ENCODE results near the gene ZCCHC2.

ZCCHC2 gene

DNA sequence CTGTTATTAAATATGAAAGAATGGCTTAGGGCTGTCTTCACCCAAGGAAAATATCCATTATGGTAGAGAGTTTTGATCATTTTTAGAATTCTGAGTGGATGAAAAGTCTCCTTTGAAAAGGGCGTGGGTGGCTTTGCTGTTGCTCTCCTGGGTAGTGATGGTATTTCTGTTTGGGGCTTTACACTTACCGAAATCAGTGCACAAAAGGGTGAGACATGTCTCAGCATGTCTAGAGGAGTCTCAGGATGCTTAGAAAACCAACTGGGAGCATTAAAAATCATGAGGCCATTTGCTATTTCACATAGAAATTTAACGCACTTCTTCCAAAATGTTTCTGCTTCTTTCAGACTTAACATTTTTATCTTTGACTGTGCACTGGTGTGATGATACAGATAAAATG lies 49.6 kb downstream of the ZCCHC2 start:
- no peaks in the 10 kb centered on the region for H3K27me3 ChIP-seq (replicated peaks; ENCODE audit: control insufficient read depth, insufficient read depth, low read length, poor library complexity, severe bottlenecking)
- H3K27ac ChIP-seq (ENCODE audit: insufficient read depth, low read length, poor library complexity, severe bottlenecking) = no peak overlapping the region
- no peaks in the 10 kb centered on the region for H3K9me3 ChIP-seq (ENCODE audit: control insufficient read depth, low read length)
- DNase-seq = no peak
- peaks cover 67% of the 10 kb centered on the region for H3K36me3 ChIP-seq (ENCODE audit: control insufficient read depth, insufficient read depth, low read length)
- H3K4me1 ChIP-seq (ENCODE audit: control insufficient read depth, insufficient read depth, low read length, poor library complexity, severe bottlenecking) = no peaks in the 10 kb centered on the region
- H3K4me3 ChIP-seq (ENCODE audit: insufficient read depth, low read depth, low read length, poor library complexity, severe bottlenecking) = no peak overlapping the region

DNA sequence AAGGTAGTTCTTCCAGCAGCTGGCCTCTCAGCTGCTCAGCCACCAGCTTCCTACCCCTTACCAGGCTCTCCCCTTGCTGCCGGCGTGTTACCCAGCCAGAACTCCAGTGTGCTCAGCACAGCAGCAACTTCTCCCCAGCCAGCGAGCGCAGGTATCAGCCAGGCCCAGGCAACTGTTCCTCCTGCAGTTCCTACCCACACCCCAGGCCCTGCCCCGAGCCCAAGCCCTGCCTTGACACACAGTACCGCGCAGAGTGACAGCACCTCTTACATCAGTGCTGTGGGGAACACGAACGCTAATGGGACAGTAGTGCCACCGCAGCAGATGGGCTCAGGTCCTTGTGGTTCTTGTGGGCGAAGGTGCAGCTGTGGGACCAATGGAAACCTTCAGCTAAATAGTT lies 52.0 kb downstream of the ZCCHC2 start:
- peaks cover 78% of the 10 kb centered on the region for H3K36me3 ChIP-seq (ENCODE audit: control insufficient read depth, insufficient read depth, low read length)
- H3K27ac ChIP-seq (ENCODE audit: insufficient read depth, low read length, poor library complexity, severe bottlenecking) = no peak overlapping the region
- no peak for DNase-seq
- H3K4me1 ChIP-seq (ENCODE audit: control insufficient read depth, insufficient read depth, low read length, poor library complexity, severe bottlenecking) = no peaks in the 10 kb centered on the region
- no peaks in the 10 kb centered on the region for H3K27me3 ChIP-seq (replicated peaks; ENCODE audit: control insufficient read depth, insufficient read depth, low read length, poor library complexity, severe bottlenecking)
- H3K9me3 ChIP-seq (ENCODE audit: control insufficient read depth, low read length) = no peaks in the 10 kb centered on the region
- H3K4me3 ChIP-seq (ENCODE audit: insufficient read depth, low read depth, low read length, poor library complexity, severe bottlenecking) = no peak overlapping the region

DNA sequence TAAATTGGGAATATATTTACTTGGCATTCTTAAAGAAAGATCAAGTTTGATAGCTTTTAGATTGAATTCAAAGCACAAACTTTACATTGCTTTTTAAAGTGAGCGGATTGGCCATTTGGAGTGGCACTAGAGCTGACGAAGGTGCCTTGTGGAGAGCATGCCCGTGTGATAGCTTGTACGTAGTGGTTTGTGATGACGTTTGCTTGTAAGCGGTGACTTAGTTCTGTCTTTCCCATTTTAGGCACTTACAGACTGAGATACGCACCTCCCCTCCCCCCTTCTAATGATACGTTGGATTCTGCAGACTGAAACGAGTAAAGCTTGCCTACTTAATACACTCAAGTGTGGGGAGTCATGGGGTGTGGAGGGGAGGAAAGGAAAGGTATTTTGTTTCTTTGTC lies 53.4 kb downstream of the ZCCHC2 start:
- no peaks in the 10 kb centered on the region for H3K27me3 ChIP-seq (replicated peaks; ENCODE audit: control insufficient read depth, insufficient read depth, low read length, poor library complexity, severe bottlenecking)
- no peak for DNase-seq
- H3K4me1 ChIP-seq (ENCODE audit: control insufficient read depth, insufficient read depth, low read length, poor library complexity, severe bottlenecking) = no peaks in the 10 kb centered on the region
- H3K4me3 ChIP-seq (ENCODE audit: insufficient read depth, low read depth, low read length, poor library complexity, severe bottlenecking) = no peak overlapping the region
- no peak overlapping the region for H3K27ac ChIP-seq (ENCODE audit: insufficient read depth, low read length, poor library complexity, severe bottlenecking)
- H3K9me3 ChIP-seq (ENCODE audit: control insufficient read depth, low read length) = no peaks in the 10 kb centered on the region
- H3K36me3 ChIP-seq (ENCODE audit: control insufficient read depth, insufficient read depth, low read length) = peaks cover 65% of the 10 kb centered on the region

DNA sequence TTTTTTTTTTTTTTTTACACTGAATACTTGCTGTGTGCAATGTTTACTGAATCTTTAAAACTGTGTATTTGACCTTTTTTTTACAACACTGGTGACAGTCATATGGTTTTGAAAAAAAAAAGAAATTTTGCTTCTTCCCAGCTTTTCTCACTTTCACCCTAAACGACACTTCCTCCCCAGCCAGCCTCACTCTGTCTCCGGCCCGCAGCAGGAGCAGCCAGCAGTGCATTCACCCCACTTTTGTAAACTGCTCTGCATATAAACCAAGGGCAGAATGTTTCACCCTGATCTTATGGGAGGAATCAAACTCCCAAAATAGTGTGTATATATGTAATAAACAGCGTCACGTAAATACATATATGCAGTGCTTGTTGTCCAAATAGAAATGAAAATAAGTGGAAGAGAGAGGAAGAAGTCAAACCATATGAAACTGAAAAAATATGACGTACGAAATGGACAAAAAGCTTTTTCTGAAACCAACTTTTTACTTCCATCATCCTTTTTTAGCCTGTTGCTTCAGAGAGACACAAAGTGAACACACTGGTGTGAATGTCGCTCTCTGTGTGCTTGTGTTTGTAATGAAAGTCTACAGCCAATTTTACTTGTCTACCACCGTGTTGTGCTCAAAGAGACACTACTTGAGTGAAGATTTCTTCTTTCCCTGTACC lies 54.2 kb downstream of the ZCCHC2 start:
- no peak for DNase-seq
- H3K4me3 ChIP-seq (ENCODE audit: insufficient read depth, low read depth, low read length, poor library complexity, severe bottlenecking) = no peak overlapping the region
- H3K9me3 ChIP-seq (ENCODE audit: control insufficient read depth, low read length) = no peaks in the 10 kb centered on the region
- no peaks in the 10 kb centered on the region for H3K4me1 ChIP-seq (ENCODE audit: control insufficient read depth, insufficient read depth, low read length, poor library complexity, severe bottlenecking)
- H3K36me3 ChIP-seq (ENCODE audit: control insufficient read depth, insufficient read depth, low read length) = peaks cover 61% of the 10 kb centered on the region
- H3K27ac ChIP-seq (ENCODE audit: insufficient read depth, low read length, poor library complexity, severe bottlenecking) = no peak overlapping the region
- H3K27me3 ChIP-seq (replicated peaks; ENCODE audit: control insufficient read depth, insufficient read depth, low read length, poor library complexity, severe bottlenecking) = no peaks in the 10 kb centered on the region

DNA sequence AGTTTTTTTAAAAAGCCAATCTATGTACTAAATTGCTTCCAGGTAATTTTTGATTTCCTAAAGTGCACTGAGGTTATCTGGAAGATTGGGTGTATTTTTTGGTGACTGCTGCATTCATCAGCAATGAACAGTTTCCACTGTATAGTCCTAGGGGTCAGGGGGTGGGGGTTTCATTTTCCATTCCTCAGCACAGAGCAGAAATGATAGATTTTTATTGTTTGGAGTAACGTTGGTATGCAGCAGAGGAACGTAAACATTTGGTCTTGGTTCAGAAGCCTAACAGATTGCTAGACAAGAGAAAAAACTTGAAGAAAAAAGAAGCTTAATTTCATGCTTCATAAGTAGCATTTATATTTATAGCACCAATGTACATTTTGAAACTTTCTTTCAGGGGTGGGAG lies 54.9 kb downstream of the ZCCHC2 start:
- peaks cover 54% of the 10 kb centered on the region for H3K36me3 ChIP-seq (ENCODE audit: control insufficient read depth, insufficient read depth, low read length)
- DNase-seq = no peak

DNA sequence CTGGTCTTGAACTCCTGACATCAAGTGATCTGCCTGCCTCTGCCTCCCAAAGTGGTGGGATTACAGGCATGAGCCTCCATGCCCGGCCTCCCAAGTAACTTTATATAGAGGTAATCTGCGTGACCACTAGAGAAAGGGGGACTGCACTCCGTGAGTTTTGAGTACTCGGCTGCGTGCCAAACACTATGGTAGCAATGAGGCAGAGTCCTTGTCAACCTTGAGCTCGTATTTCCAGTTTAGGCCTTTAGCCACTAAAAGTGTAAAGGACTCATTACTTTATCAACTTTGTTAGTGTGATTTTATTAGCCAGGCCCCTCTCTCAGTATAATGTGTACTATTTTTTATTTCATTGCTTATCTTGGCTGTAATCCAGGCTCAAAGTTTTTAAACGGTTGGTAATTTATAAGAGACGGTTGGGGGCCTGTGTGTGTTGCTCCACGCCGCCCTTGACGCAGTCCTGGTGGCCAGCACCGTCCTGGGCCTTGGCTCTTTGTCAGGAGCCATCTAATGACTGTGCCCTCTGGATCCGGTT lies 56.2 kb downstream of the ZCCHC2 start:
- H3K4me1 ChIP-seq (ENCODE audit: control insufficient read depth, insufficient read depth, low read length, poor library complexity, severe bottlenecking) = peaks cover 4% of the 10 kb centered on the region
- no peaks in the 10 kb centered on the region for H3K27me3 ChIP-seq (replicated peaks; ENCODE audit: control insufficient read depth, insufficient read depth, low read length, poor library complexity, severe bottlenecking)
- H3K36me3 ChIP-seq (ENCODE audit: control insufficient read depth, insufficient read depth, low read length) = peaks cover 46% of the 10 kb centered on the region
- H3K27ac ChIP-seq (ENCODE audit: insufficient read depth, low read length, poor library complexity, severe bottlenecking) = no peak overlapping the region
- DNase-seq = no peak
- no peaks in the 10 kb centered on the region for H3K9me3 ChIP-seq (ENCODE audit: control insufficient read depth, low read length)
- H3K4me3 ChIP-seq (ENCODE audit: insufficient read depth, low read depth, low read length, poor library complexity, severe bottlenecking) = no peak overlapping the region

More for the DNA sequence above, 54.9 kb downstream of the ZCCHC2 start:
- Histone ChIP-seq H3K27ac (ENCODE audit: insufficient read depth, low read length, poor library complexity, severe bottlenecking) (no peak overlapping the region), H3K4me1 (ENCODE audit: control insufficient read depth, insufficient read depth, low read length, poor library complexity, severe bottlenecking) (no peaks in the 10 kb centered on the region), H3K27me3 (replicated peaks; ENCODE audit: control insufficient read depth, insufficient read depth, low read length, poor library complexity, severe bottlenecking) (no peaks in the 10 kb centered on the region), H3K9me3 (ENCODE audit: control insufficient read depth, low read length) (no peaks in the 10 kb centered on the region), H3K4me3 (ENCODE audit: insufficient read depth, low read depth, low read length, poor library complexity, severe bottlenecking) (no peak overlapping the region)

DNA sequence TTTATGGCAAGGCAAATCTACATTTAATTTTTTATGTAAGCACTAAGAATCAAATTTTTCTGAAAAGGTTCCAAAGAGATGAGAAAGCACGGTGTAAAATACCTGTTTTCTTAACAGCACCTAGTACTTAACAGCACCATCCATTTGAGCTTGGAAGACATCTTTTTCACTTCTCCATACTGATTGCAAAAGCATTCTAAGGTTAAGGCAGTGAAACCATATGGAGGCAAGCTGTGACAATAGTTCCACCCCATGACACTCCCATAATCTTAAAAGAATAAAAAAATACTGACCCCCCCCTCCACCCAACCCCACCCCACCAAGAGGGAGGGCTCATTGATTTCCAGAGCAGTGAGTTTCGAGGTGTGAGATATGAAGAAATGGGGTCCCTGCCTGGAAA lies 60.6 kb downstream of the ZCCHC2 start:
- H3K27me3 ChIP-seq (replicated peaks; ENCODE audit: control insufficient read depth, insufficient read depth, low read length, poor library complexity, severe bottlenecking) = no peaks in the 10 kb centered on the region
- peaks cover 18% of the 10 kb centered on the region for H3K4me1 ChIP-seq (ENCODE audit: control insufficient read depth, insufficient read depth, low read length, poor library complexity, severe bottlenecking)
- H3K27ac ChIP-seq (ENCODE audit: insufficient read depth, low read length, poor library complexity, severe bottlenecking) = no peak overlapping the region
- no peak for DNase-seq
- no peak overlapping the region for H3K4me3 ChIP-seq (ENCODE audit: insufficient read depth, low read depth, low read length, poor library complexity, severe bottlenecking)
- no peaks in the 10 kb centered on the region for H3K9me3 ChIP-seq (ENCODE audit: control insufficient read depth, low read length)
- H3K36me3 ChIP-seq (ENCODE audit: control insufficient read depth, insufficient read depth, low read length) = peaks cover 15% of the 10 kb centered on the region

DNA sequence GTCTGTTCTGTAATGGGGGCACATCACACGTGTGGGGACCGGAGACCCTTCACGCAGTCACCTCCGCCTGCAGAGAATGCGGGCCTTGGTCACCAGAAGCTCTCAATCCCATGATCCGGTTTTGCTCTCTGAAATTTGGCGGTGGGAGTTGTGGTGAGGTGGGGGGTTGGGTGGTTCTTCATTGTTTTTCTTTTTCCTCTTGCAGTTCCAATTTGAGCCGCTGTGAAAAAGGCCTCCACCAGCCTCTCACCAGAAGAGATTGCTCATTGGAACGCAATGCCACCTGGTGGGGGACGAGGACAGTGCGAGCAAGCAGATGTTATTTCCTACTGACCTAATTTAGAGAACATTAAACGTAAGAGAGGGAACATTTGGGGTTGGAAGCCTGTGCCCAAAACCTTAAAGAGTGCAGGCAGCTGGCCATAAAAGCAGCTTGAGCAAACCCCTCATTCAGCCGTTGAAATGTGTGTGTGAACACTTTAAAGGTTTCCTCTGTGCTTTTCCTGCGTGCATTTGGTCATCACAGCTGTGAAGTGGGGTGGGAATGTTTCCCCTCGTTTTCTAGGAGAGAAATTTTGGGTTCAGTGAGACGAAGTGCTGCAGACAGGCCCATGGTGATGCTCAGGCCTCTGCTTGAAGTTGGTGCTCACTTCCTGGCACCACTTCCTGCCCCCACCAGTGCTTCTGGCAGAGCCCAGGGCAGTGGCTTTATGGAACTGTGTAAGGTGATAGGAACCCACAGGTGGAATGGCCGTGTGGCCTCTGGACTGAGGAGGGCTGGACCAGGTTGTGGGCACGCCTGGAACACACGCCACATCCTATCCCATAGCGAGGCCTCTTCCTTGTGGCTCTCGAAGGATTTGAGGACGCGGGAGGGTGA lies 61.7 kb downstream of the ZCCHC2 start:
- H3K4me3 ChIP-seq (ENCODE audit: insufficient read depth, low read depth, low read length, poor library complexity, severe bottlenecking) = no peak overlapping the region
- no peak overlapping the region for H3K27ac ChIP-seq (ENCODE audit: insufficient read depth, low read length, poor library complexity, severe bottlenecking)
- DNase-seq = peak; percentile 66 to 77 (median 69)

DNA sequence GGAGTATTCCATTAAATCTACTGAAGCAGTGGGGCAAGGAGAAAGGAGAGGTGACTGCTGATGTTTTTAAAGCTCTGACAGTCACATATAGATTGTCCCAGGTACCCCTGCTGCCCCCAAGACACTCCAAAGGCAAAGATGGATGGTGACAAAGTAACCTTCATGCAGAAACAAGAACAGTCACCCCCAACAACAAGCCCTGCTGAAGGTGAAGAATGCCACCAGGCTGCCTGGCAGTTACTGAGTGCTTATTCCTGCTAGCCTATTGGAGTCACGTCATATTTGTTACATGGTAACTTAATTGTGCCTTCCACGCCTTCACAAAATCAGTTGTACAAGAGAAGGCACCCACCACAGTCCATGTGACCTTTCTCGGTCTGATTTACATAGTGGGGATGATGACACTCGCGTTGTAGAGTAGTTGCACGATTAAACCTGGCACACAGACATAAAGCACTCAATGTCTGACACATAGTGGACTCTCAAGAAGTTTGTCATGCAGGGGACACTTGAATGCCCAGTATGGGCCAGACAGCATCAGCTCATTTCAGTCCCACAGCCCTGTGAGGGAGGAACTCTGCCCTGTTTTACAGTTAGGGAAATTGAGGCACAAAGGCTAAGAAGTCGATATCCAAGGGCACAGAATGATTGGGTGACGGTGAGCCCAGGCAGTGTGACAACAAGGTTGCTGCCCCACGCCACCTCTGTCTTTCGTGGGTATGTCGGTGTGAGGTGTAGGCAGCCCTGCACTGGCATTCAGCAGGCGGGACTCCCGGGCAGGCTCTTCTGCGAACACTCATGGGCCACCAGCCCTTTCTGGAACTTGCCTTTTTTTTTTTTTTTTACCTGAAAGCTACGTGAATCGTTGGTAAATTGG lies 62.7 kb downstream of the ZCCHC2 start:
- no peak for DNase-seq
- peak overlapping the region; percentile 31 for H3K4me3 ChIP-seq (ENCODE audit: insufficient read depth, low read depth, low read length, poor library complexity, severe bottlenecking)
- H3K27me3 ChIP-seq (replicated peaks; ENCODE audit: control insufficient read depth, insufficient read depth, low read length, poor library complexity, severe bottlenecking) = no peaks in the 10 kb centered on the region

More for the DNA sequence above, 61.7 kb downstream of the ZCCHC2 start:
- Histone ChIP-seq H3K9me3 (ENCODE audit: control insufficient read depth, low read length) (no peaks in the 10 kb centered on the region), H3K36me3 (ENCODE audit: control insufficient read depth, insufficient read depth, low read length) (peaks cover 5% of the 10 kb centered on the region), H3K27me3 (replicated peaks; ENCODE audit: control insufficient read depth, insufficient read depth, low read length, poor library complexity, severe bottlenecking) (no peaks in the 10 kb centered on the region), H3K4me1 (ENCODE audit: control insufficient read depth, insufficient read depth, low read length, poor library complexity, severe bottlenecking) (peaks cover 18% of the 10 kb centered on the region)

More for the DNA sequence above, 62.7 kb downstream of the ZCCHC2 start:
- Histone ChIP-seq H3K9me3 (ENCODE audit: control insufficient read depth, low read length) (no peaks in the 10 kb centered on the region), H3K36me3 (ENCODE audit: control insufficient read depth, insufficient read depth, low read length) (peaks cover 4% of the 10 kb centered on the region), H3K4me1 (ENCODE audit: control insufficient read depth, insufficient read depth, low read length, poor library complexity, severe bottlenecking) (peaks cover 18% of the 10 kb centered on the region), H3K27ac (ENCODE audit: insufficient read depth, low read length, poor library complexity, severe bottlenecking) (no peak overlapping the region)

Data from effector memory CD4-positive, alpha-beta T cell (primary cell).